Fibroblast of villous mesenchyme (primary cell): ENCODE results near the gene PRKAB1. TPM values are rescaled to one million over a fixed set of nuclear protein-coding genes. Genes with fewer than 3 reads are reported as not detected.
A peak's percentile ranks its signal among the peaks of the same experiment; 100 is the strongest.

Source experiments
- DNase-seq: peaks from one replicate; pipeline ENCODE4 v3.0.0-alpha.2; 2010; ENCODE audit warnings: low read depth
- H3K4me3 ChIP-seq: 2 replicates; pipeline ENCODE4 v1.5.1; 2011; ENCODE audit warnings: low read depth, mild to moderate bottlenecking, low read length
- CTCF ChIP-seq: IDR thresholded peaks from 2 replicates; pipeline ENCODE4 v1.5.1; 2012; ENCODE audit warnings: low read depth, mild to moderate bottlenecking, low read length; ENCODE audit not compliant: insufficient read depth
- total RNA-seq: library from RNA; depleted of rRNA; stranded (reverse); fragments of >200 nt; gene quantifications from 2 replicates; pipeline ENCODE4 v1.2.3, GENCODE V29; 2012

Gene PRKAB1
- total RNA-seq, 1 donor = 16.0 TPM

DNA sequence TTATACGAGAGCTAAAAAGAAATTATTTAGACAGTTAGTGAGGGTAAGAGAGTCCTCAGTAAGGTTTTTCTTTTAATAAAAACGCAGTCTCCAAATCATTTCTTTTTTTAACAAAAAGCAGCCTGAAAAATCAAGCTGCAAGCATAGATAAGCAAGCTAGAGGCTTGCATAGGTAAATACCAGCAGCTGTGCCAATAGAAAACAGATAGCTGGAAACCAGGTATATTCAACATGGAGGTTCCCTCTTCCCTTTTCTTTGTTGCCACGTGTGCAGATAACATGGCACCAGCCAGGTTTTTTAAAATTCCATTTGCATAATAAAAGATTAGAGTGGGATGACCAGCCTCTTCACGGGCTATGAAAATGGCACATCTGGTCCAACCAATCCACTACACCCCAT, 6.1 kb upstream of the PRKAB1 start:
- TF ChIP-seq CTCF = no peak
- DNase-seq = no peak
- no peak overlapping the region for H3K4me3 ChIP-seq

DNA sequence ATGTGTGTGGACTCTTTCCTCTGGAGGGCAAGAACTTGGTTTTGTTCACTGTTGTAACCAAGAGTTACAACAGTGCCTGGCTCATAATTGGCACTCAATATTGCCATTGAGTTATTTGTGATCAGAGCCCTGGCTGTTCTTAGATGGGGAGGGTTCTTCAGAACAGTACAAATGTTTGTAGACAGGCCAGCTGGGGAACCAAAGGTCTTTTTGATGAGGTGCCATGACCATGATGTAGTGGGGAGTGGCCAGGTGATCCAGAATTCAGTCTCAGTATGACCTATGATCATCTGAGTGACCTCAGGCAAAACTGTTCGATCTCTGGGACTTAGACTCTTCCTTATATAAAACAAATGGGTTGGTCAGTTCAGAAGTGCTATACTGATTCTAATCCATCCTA, 3.3 kb upstream of the PRKAB1 start:
- TF ChIP-seq CTCF = no peak
- H3K4me3 ChIP-seq = no peak overlapping the region
- no peak for DNase-seq

- no peak for TF ChIP-seq CTCF
- DNase-seq = peak; percentile 70
- H3K4me3 ChIP-seq = no peak overlapping the region
These were observed 2.6 kb upstream of the PRKAB1 start for GRCh38 chr12:119665164-119665929.

DNA sequence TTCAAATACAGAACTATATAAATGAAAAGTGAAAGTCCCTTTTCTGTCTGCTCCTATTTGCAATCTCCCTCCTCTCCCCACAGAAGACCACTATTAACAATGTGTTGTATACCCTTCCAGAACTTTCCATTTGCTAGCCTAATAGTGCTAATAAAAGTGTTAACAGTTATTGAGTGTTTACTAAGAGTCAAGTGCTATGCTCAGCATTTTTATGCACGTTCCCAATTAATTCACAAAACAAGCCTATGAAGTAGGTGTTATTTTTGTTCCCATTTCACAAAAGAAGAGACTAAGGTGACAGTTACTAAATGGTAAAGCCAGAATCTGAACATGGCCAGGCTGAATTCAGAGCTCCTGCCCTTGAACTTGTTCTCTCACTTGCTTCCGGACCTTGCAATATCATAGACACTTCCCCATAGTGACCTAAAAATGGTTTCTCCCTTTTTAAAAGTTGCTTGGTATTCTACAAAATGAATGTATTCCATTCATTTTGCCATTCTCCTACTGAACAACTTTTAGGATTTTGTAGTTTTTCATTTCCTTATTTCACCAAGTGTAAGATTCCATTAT, 1.6 kb upstream of the PRKAB1 start:
- TF ChIP-seq CTCF = no peak

GRCh38 chr12:119666900-119667576, 895 bp upstream of the PRKAB1 start:
- DNase-seq = no peak
- TF ChIP-seq CTCF = no peak
- H3K4me3 ChIP-seq = peak overlapping the region; percentile 59

More for the DNA sequence above, 1.6 kb upstream of the PRKAB1 start:
- no peak for DNase-seq
- H3K4me3 ChIP-seq = no peak overlapping the region

- peak; percentile 34 for DNase-seq
- TF ChIP-seq CTCF = no peak
- H3K4me3 ChIP-seq = peak overlapping the region; percentile 81
These were observed 450 bp downstream of the PRKAB1 start for GRCh38 chr12:119668324-119668841.
